ENCODE data around the gene SMG6.

SMG6 gene

DNA sequence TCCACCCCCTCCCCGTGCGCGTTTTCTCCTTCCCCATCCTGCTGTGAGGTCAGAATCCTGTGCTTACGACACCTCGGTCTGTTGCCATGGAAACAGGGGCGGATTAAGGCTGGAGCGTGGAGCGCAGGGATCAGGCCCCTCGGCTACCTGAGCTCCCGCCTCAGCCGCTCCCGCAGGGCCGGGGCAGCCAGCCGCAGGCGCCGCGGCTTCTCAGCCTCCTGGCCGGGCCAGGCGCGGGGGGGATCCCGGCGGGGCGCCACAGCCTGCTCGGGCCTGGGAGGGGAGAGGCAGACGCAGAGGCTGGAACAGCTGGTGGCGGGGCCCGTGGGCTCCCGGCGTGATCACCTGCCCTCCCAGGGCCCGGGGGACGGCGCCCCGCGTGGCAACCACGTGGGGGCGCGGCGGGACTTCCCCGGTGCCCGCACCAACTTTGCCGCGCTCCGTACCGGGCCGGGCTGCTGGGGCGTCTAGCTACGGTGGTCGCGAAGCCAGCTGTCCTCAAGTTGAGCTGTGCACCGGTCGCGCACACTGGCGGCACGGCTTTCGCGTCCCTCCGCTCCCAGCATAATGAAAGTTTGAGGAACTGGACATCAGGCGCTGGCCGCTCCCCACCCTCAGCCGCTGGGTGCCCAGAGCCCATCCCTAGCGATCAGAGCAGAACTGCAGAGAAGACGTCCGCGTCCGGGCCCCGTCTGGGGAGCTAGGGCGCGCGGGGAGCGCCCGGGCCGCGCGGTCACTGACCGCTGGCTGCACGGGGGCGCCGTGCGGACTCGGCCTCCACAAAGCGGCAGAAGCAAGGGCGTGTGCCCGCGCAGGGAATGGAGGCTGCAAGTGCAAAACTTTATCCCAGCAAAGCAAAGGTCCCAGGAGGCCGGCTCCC lies 279.7 kb downstream of the SMG6 start:
- H3K27ac ChIP-seq = no peak overlapping the region

DNA sequence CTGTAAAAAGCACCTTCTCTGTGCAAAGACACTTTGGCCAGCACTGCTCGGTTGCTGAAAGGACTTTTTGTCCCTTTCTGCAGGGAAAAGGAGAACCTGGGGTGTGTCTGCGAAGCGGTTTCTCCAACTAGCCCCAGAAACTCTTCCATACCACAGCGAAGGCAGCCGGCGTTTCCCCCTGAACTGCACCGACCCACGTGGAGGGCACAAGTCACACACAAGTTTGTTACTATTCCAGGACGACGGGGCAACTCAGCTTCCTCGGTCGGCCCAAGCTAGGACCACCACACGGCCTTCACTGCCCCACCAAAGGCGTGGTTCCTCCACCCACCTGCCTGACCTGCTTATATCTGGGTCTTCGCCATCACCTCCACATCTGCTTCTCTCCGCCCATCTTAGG lies 280.3 kb downstream of the SMG6 start:
- intact Hi-C loops (cut with DNase I; ENCODE audit: low total_unique reads) = no loop called here
- no peak overlapping the region for H3K27ac ChIP-seq

More for the DNA sequence above, 279.7 kb downstream of the SMG6 start:
- peak overlapping the region; percentile 50 to 67 for H3K4me3 ChIP-seq
- DNase-seq = peak; percentile 72 to 78
- peaks cover 0 to 38% (median 32%) of the 10 kb centered on the region in 4 donors for H3K4me1 ChIP-seq
- H3K27me3 ChIP-seq = peaks cover 0 to 62% of the 10 kb centered on the region in 2 donors
- no peaks in the 10 kb centered on the region for H3K9me3 ChIP-seq
- intact Hi-C loops (cut with DNase I; ENCODE audit: low total_unique reads) = no loop called here
- no peaks in the 10 kb centered on the region for H3K36me3 ChIP-seq
- TF ChIP-seq, protein P1, sequence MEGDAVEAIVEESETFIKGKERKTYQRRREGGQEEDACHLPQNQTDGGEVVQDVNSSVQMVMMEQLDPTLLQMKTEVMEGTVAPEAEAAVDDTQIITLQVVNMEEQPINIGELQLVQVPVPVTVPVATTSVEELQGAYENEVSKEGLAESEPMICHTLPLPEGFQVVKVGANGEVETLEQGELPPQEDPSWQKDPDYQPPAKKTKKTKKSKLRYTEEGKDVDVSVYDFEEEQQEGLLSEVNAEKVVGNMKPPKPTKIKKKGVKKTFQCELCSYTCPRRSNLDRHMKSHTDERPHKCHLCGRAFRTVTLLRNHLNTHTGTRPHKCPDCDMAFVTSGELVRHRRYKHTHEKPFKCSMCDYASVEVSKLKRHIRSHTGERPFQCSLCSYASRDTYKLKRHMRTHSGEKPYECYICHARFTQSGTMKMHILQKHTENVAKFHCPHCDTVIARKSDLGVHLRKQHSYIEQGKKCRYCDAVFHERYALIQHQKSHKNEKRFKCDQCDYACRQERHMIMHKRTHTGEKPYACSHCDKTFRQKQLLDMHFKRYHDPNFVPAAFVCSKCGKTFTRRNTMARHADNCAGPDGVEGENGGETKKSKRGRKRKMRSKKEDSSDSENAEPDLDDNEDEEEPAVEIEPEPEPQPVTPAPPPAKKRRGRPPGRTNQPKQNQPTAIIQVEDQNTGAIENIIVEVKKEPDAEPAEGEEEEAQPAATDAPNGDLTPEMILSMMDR (IDR thresholded peaks at IDR 0.05) = no peak

DNA sequence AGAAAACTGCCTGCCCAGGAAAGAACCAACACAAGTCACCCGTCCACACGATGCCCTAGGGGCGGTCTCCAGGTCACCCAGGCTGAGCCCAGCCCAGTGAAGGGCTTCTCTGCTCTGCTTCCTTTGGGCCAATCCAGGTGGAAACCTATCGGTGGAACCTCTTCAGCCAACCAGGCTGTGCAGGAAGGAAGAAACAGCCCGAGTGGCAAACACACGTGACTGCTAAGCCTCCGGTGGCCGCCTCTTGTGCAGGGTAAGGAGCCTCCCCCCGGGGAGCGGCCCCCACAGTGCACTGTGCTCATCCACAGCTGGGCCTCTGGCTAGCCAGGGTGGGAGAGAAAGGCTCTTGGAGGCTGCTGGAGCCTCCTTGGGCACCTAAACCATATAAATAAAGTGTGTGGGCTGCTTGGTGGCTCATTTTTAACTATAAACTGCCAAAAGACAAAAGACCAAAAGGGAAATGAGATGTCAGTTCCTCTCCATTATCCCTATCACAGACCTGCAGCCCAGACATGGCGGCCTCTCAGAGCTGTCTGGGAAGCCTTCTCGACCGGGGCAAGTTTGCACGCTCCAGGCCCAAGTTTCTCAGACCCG lies 280.8 kb downstream of the SMG6 start:
- H3K9me3 ChIP-seq = no peaks in the 10 kb centered on the region
- H3K27me3 ChIP-seq = peaks cover 0 to 51% of the 10 kb centered on the region in 2 donors
- peaks cover 0 to 35% (median 32%) of the 10 kb centered on the region in 4 donors for H3K4me1 ChIP-seq
- H3K27ac ChIP-seq = no peak overlapping the region
- TF ChIP-seq, protein P1 (IDR thresholded peaks at IDR 0.05) = no peak
- intact Hi-C loops (cut with DNase I; ENCODE audit: low total_unique reads) = no loop called here
- no peak overlapping the region for H3K4me3 ChIP-seq
- H3K36me3 ChIP-seq = no peaks in the 10 kb centered on the region
- DNase-seq = no peak

More for the DNA sequence above, 280.3 kb downstream of the SMG6 start:
- TF ChIP-seq, protein P1 (IDR thresholded peaks at IDR 0.05) = no peak
- Histone ChIP-seq H3K36me3 (no peaks in the 10 kb centered on the region), H3K4me3 (no peak overlapping the region), H3K4me1 (peaks cover 0 to 38% (median 32%) of the 10 kb centered on the region in 4 donors), H3K9me3 (no peaks in the 10 kb centered on the region), H3K27me3 (peaks cover 0 to 56% of the 10 kb centered on the region in 2 donors)
- DNase-seq = no peak

DNA sequence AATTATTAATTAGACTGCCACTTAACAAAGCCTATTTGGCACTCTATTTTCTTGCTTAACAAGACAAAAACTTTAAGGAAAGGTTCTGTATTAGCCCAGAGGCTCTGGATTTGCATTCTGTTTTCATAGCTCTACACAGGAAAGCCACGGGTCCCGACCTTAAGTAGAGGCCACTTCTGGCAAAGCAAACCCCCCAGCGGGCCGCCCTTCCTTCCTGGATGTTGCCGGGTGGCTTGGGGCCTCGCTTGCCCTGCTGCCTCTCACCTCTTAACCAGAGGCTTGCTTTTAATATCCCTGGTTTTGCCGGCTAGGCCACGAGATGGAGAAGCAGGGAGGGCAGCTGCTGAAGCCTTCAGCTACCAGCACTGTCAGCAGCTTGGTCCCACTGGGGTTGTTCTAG lies 282.9 kb downstream of the SMG6 start:
- no peak overlapping the region for H3K27ac ChIP-seq
- peaks cover 0 to 28% (median 26%) of the 10 kb centered on the region in 4 donors for H3K4me1 ChIP-seq
- no peak overlapping the region for H3K4me3 ChIP-seq
- H3K27me3 ChIP-seq = peaks cover 0 to 32% of the 10 kb centered on the region in 2 donors
- TF ChIP-seq, protein P1 (IDR thresholded peaks at IDR 0.05) = no peak
- intact Hi-C loops (cut with DNase I; ENCODE audit: low total_unique reads) = no loop called here
- DNase-seq = no peak
- no peaks in the 10 kb centered on the region for H3K36me3 ChIP-seq
- no peaks in the 10 kb centered on the region for H3K9me3 ChIP-seq

DNA sequence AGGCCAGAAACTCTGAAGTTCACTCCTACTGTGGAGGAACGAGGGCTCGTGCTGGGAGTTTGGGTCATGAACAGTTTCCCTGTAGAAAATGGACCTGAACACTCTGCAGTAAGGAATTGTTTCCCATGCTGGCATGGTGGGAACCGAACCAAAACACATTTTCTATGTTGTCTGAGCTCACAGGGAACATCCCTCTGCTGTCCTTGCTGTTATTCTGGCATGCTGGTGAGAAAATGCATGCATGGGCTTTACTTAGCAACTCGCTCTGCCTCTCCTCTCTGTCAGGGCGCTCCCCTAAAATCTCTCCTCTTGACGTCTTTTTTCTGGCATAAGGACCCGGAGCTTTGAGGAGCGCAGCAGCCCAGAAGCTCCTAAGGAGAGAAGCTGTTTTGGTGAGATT lies 283.9 kb downstream of the SMG6 start:
- intact Hi-C loops (cut with DNase I; ENCODE audit: low total_unique reads) = no loop called here
- Histone ChIP-seq H3K27ac (no peak overlapping the region), H3K9me3 (no peaks in the 10 kb centered on the region), H3K36me3 (no peaks in the 10 kb centered on the region), H3K4me1 (peaks cover 0 to 26% (median 24%) of the 10 kb centered on the region in 4 donors), H3K4me3 (no peak overlapping the region), H3K27me3 (peaks cover 0 to 23% of the 10 kb centered on the region in 2 donors)
- TF ChIP-seq, protein P1 (IDR thresholded peaks at IDR 0.05) = no peak
- DNase-seq = no peak
